ENCODE results near the gene CCDC183. TPM values are rescaled to one million over a fixed set of nuclear protein-coding genes. Genes with fewer than 3 reads are reported as not detected.

Gene CCDC183
- total RNA-seq, 1 experiment from 2014 or later: 1.1 TPM

DNA sequence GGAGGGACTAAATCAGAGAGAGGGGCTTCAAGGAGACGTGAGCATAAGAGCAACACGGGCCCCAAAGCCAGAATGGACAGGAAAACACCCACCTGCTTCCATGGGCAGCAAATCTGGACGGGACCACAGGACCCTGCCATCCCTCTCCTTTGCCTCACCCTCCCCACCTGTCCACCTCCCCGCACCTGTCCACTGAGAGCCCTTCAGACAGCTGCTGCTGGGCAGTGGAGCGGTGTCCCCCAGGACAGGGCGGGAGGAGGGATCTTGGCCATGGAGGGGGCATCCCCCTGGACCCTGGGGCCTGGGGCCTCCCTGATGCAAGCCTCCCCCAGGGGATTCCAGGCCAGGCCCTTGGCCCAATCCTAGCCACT, 2.6 kb downstream of the CCDC183 start:
- DNase-seq: no peak
- Histone ChIP-seq H4K91ac (ENCODE audit: insufficient read length, low read depth, low read length) (no peak overlapping the region), H4K5ac (ENCODE audit: insufficient read length, low read depth, low read length) (no peak overlapping the region), H3K79me2 (ENCODE audit: insufficient read depth, low read length) (no peaks in the 10 kb centered on the region), H3K56ac (ENCODE audit: insufficient read length, low read depth, low read length) (no peak overlapping the region), H3K27me3 (ENCODE audit: insufficient read depth, low read length) (no peaks in the 10 kb centered on the region; the same call in 1 of the 2 replicates), H2AFZ (ENCODE audit: low read length) (no peak overlapping the region), H3K23me2 (ENCODE audit: insufficient read length, low read depth, low read length, poor library complexity, severe bottlenecking) (peaks cover 15% of the 10 kb centered on the region), H3K14ac (ENCODE audit: insufficient read depth, low read length) (no peak overlapping the region; the same call in 1 of the 2 replicates), H2AK5ac (ENCODE audit: insufficient read length, low read length) (no peak overlapping the region), H3K4ac (ENCODE audit: low read depth, low read length) (no peak overlapping the region), H3K4me1 (ENCODE audit: insufficient read depth, low read length) (no peaks in the 10 kb centered on the region; the same call in 1 of the 2 replicates), H2BK120ac (ENCODE audit: low read depth, low read length, poor library complexity, severe bottlenecking) (no peak overlapping the region), H3T11ph (ENCODE audit: low read length) (no peak overlapping the region), H2BK12ac (ENCODE audit: insufficient read length, low read depth, low read length) (no peak overlapping the region), H3K27ac (ENCODE audit: insufficient read length, low read depth, low read length) (no peak overlapping the region), H4K20me1 (ENCODE audit: control insufficient read depth, insufficient read depth, insufficient read length) (no peaks in the 10 kb centered on the region), H2BK5ac (ENCODE audit: insufficient read length, low read length) (no peak overlapping the region), H3K23ac (ENCODE audit: insufficient read length, low read depth, low read length) (no peak overlapping the region), H3K4me2 (ENCODE audit: insufficient read depth, insufficient read length, low read length) (no peak overlapping the region), H2BK15ac (ENCODE audit: low read depth, low read length) (no peak overlapping the region), H4K8ac (replicated peaks; ENCODE audit: insufficient read length, low read depth, low read length) (no peak overlapping the region), H2BK20ac (ENCODE audit: low read depth, low read length, poor library complexity, severe bottlenecking) (no peak overlapping the region), H3K9me3 (ENCODE audit: control insufficient read depth, low read depth, low read length) (no peaks in the 10 kb centered on the region), H3K79me1 (ENCODE audit: insufficient read depth, low read depth, low read length, poor library complexity, severe bottlenecking) (no peaks in the 10 kb centered on the region), H3K9ac (ENCODE audit: extremely low read depth, insufficient read length, low read length) (no peak overlapping the region), H3K18ac (ENCODE audit: insufficient read length, low read depth, low read length) (no peak overlapping the region)
- H3K27me3 Mint-ChIP-seq (ENCODE audit: low read depth): peaks cover 44% of the 10 kb centered on the region
- H3K4me3 Mint-ChIP-seq: peak overlapping the region in 1 of 2 experiments; percentile 51; a peak in 1 of 5 replicates
- H3K36me3 Mint-ChIP-seq (ENCODE audit: insufficient read depth in 1 of 3, low read depth in 3 of 3): peaks cover 0 to 5% (median 3%) of the 10 kb centered on the region in 3 experiments; a peak in 3 of 7 replicates
- no CpG with 5 or more reads among the region's 6 CpGs for WGBS (ENCODE audit: extremely low coverage, insufficient read length, low lambda C conversion rate)
- peaks cover 20 to 31% of the 10 kb centered on the region in 2 experiments for H3K4me1 Mint-ChIP-seq
- no peak overlapping the region for H3K27ac Mint-ChIP-seq
- H3K9me3 Mint-ChIP-seq: no peaks in the 10 kb centered on the region
- TF ChIP-seq, protein P1, sequence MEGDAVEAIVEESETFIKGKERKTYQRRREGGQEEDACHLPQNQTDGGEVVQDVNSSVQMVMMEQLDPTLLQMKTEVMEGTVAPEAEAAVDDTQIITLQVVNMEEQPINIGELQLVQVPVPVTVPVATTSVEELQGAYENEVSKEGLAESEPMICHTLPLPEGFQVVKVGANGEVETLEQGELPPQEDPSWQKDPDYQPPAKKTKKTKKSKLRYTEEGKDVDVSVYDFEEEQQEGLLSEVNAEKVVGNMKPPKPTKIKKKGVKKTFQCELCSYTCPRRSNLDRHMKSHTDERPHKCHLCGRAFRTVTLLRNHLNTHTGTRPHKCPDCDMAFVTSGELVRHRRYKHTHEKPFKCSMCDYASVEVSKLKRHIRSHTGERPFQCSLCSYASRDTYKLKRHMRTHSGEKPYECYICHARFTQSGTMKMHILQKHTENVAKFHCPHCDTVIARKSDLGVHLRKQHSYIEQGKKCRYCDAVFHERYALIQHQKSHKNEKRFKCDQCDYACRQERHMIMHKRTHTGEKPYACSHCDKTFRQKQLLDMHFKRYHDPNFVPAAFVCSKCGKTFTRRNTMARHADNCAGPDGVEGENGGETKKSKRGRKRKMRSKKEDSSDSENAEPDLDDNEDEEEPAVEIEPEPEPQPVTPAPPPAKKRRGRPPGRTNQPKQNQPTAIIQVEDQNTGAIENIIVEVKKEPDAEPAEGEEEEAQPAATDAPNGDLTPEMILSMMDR (conservative IDR thresholded peaks at IDR 0.05): no peak
